ENCODE measurements around the gene PHKG1. TPM values are rescaled to one million over a fixed set of nuclear protein-coding genes. Genes with fewer than 3 reads are reported as not detected.
A peak's percentile ranks its signal among the peaks of the same experiment; 100 is the strongest.
"Not testable (repeated sequence)": the region's sequence is repeated elsewhere in the genome, so short reads cannot be mapped to it uniquely, and the experiment has no call there.

The PHKG1 gene
- total RNA-seq, 2 experiments from 2014 or later, result 3.3 to 5.6 TPM

DNA sequence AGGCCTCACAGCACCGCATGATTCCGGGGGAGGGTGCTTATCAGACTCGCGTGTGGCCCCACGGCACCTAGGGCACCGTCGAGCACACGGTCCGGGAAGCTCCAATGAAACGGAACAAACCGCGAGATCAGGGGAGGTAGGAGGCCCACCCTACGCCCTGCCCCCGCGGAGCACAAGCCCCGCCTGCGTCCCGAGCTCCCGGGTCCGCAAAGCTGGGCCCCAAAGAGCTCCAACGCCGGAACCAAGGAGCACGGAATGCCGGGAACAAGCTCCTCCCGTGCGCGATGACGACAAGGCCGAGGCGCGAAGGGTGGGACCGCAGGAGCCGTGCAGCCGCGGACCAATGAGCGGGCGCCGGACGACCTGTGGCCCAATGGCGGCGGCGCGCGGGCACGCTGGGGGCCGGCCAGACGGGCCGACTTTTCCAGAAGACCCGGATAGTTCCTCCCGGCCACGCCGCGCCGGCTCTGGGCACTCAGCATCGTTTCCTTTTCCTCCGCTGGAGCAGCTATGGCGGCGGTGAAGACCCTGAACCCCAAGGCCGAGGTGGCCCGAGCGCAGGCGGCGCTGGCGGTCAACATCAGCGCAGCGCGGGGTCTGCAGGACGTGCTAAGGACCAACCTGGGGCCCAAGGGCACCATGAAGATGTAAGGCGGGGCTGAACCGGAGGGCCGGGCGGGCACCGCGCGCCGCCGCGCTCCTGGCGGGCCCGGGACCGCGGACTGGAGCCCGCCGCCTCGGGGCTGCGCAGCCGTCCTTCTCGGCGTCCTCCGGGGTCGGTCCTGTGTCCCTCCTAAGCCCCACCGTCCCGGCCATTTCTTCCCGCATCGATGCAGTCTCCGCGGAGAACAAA lies 41.2 kb downstream of the PHKG1 start, which contains the start of the genes CCT6A and PSPH:
Gene CCT6A (plus strand): TSS at position 427 of the 853 bp plus-strand sequence. CDS start 84 bp downstream, at position 511.
Gene PSPH (minus strand): TSS at position 106 of the 853 bp plus-strand sequence. CDS start 30,232 bp downstream, outside the sequence.
- POLR2A ChIA-PET, result interaction anchor here (0.8 to 2.1 kb wide), 14 partner anchors 8 to 551 kb away, joined by 3 to 46 read pairs (median 5); partner anchors contain the start of genes CHCHD2 and SUMF2
- no TSS peak for BruUV-seq (replicated peaks)
- Histone ChIP-seq H3K36me3 (ENCODE audit: insufficient read depth, low read length) (peaks cover 47% of the 10 kb centered on the region), H3K9me2 (ENCODE audit: insufficient read depth, low read length) (no peaks in the 10 kb centered on the region), H2AFZ (ENCODE audit: low read length) (peak within 1 kb of the TSS; percentile 18; the same call in 1 of the 2 replicates), H3K4me3 (ENCODE audit: low read depth, low read length, poor library complexity, severe bottlenecking) (peak within 1 kb of the TSS; percentile 100), H3K79me2 (ENCODE audit: insufficient read depth, low read depth, low read length) (peaks cover 82% of the 10 kb centered on the region), H3K4me2 (ENCODE audit: low read length) (peak within 1 kb of the TSS; percentile 88), H4K20me1 (ENCODE audit: insufficient read depth, low read length) (peaks cover 34% of the 10 kb centered on the region; the same call in 1 of the 2 replicates), H3K27ac (ENCODE audit: low read depth, low read length, poor library complexity, severe bottlenecking) (peak within 1 kb of the TSS; percentile 66), H3K4me1 (ENCODE audit: insufficient read depth, low read length, poor library complexity, severe bottlenecking) (peaks cover 58% of the 10 kb centered on the region), H3K9me3 (ENCODE audit: low read length) (no peaks in the 10 kb centered on the region)
- intact Hi-C loops (cut with micrococcal nuclease; ENCODE audit: unreplicated experiment), result loop anchor here (1.0 to 5.0 kb wide), 6 partner anchors 13 to 519 kb away; partner anchors contain the start of genes CHCHD2, NIPSNAP2 and SUMF2
- DNase-seq (ENCODE audit: low spot score), result peak; percentile 97
- CTCF ChIA-PET (ENCODE audit: unreplicated experiment), result interaction anchor here (0.5 kb wide), 1 partner anchor 23 kb away, joined by 3 read pairs; no protein-coding TSS in a partner anchor
- no peak for TF ChIP-seq EZH2phosphoT487 (IDR thresholded peaks at IDR 0.05; ENCODE audit: borderline replicate concordance, low read depth, low read length)
- TF ChIP-seq, protein P1, sequence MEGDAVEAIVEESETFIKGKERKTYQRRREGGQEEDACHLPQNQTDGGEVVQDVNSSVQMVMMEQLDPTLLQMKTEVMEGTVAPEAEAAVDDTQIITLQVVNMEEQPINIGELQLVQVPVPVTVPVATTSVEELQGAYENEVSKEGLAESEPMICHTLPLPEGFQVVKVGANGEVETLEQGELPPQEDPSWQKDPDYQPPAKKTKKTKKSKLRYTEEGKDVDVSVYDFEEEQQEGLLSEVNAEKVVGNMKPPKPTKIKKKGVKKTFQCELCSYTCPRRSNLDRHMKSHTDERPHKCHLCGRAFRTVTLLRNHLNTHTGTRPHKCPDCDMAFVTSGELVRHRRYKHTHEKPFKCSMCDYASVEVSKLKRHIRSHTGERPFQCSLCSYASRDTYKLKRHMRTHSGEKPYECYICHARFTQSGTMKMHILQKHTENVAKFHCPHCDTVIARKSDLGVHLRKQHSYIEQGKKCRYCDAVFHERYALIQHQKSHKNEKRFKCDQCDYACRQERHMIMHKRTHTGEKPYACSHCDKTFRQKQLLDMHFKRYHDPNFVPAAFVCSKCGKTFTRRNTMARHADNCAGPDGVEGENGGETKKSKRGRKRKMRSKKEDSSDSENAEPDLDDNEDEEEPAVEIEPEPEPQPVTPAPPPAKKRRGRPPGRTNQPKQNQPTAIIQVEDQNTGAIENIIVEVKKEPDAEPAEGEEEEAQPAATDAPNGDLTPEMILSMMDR (conservative IDR thresholded peaks at IDR 0.05; ENCODE audit: low read length), result no peak

DNA sequence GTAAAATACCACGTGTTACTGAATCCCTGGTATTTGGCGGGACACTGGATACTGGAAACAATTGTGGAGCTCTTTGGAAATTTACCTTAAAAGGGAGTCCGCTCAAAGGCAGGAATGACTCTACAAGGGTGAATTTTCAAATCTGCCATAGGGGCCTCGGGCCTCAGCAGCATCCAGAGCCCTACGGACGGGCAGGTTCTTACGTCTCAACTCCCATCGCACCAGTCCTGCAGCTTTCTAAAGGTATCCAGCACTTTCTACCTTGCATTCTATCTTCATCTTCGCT lies 41.8 kb downstream of the PHKG1 start:
- intact Hi-C loops (cut with micrococcal nuclease; ENCODE audit: unreplicated experiment), result loop anchor here (1.0 to 5.0 kb wide), 6 partner anchors 13 to 519 kb away; partner anchors contain the start of genes CHCHD2, NIPSNAP2 and SUMF2
- CTCF ChIA-PET (ENCODE audit: unreplicated experiment), result no interaction called here

DNA sequence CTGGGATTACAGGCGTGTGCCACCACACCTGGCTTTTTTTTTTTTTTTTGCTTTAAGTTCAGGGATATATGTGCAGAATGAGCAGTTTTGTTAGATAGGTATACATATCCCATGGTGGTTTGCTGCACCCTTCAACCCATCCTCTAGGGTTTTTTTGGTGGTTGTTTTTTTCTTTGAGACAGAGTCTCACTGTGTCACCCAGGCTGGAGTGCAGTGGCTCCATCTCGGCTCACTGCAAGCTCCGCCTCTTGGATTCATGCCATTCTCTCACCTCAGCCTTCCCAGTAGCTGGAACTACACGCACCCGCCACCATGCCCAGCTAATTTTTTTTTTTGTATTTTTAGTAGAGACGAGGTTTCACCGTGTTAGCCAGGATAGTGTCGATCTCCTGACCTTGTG lies 44.0 kb downstream of the PHKG1 start:
- H3K9me3 ChIP-seq (ENCODE audit: low read length); BruUV-seq (replicated peaks); POLR2A ChIA-PET; H3K27ac ChIP-seq (ENCODE audit: low read depth, low read length, poor library complexity, severe bottlenecking); CTCF ChIA-PET (ENCODE audit: unreplicated experiment); H2AFZ ChIP-seq (ENCODE audit: low read length); DNase-seq (ENCODE audit: low spot score); H3K4me3 ChIP-seq (ENCODE audit: low read depth, low read length, poor library complexity, severe bottlenecking); intact Hi-C loops (cut with micrococcal nuclease; ENCODE audit: unreplicated experiment); H3K9me2 ChIP-seq (ENCODE audit: insufficient read depth, low read length): not testable (repeated sequence)
- H3K4me1 ChIP-seq (ENCODE audit: insufficient read depth, low read length, poor library complexity, severe bottlenecking), result peaks cover 41% of the 10 kb centered on the region
- H3K36me3 ChIP-seq (ENCODE audit: insufficient read depth, low read length), result peaks cover 28% of the 10 kb centered on the region
- H4K20me1 ChIP-seq (ENCODE audit: insufficient read depth, low read length), result peaks cover 16% of the 10 kb centered on the region; the same call in 1 of the 2 replicates
- H3K79me2 ChIP-seq (ENCODE audit: insufficient read depth, low read depth, low read length), result peaks cover 56% of the 10 kb centered on the region
- H3K4me2 ChIP-seq (ENCODE audit: low read length), result peak overlapping the region; percentile 31; the same call in 1 of the 2 replicates

More for the DNA sequence above, 41.8 kb downstream of the PHKG1 start:
- Histone ChIP-seq H3K4me2 (ENCODE audit: low read length) (peak overlapping the region; percentile 83), H3K4me3 (ENCODE audit: low read depth, low read length, poor library complexity, severe bottlenecking) (peak overlapping the region; percentile 100), H4K20me1 (ENCODE audit: insufficient read depth, low read length) (peaks cover 31% of the 10 kb centered on the region; the same call in 1 of the 2 replicates), H3K27ac (ENCODE audit: low read depth, low read length, poor library complexity, severe bottlenecking) (peak overlapping the region; percentile 66), H3K9me3 (ENCODE audit: low read length) (no peaks in the 10 kb centered on the region), H3K36me3 (ENCODE audit: insufficient read depth, low read length) (peaks cover 41% of the 10 kb centered on the region), H2AFZ (ENCODE audit: low read length) (peak overlapping the region; percentile 18; the same call in 1 of the 2 replicates), H3K79me2 (ENCODE audit: insufficient read depth, low read depth, low read length) (peaks cover 77% of the 10 kb centered on the region), H3K9me2 (ENCODE audit: insufficient read depth, low read length) (no peaks in the 10 kb centered on the region), H3K4me1 (ENCODE audit: insufficient read depth, low read length, poor library complexity, severe bottlenecking) (peaks cover 58% of the 10 kb centered on the region)
- BruUV-seq (replicated peaks), result TSS peak; percentile 94
- POLR2A ChIA-PET, result interaction anchor here (0.7 to 2.1 kb wide), 15 partner anchors 8 to 550 kb away, joined by 3 to 46 read pairs (median 5); partner anchors contain the start of genes CHCHD2 and SUMF2
- no peak for DNase-seq (ENCODE audit: low spot score)
- TF ChIP-seq, protein P1 (conservative IDR thresholded peaks at IDR 0.05; ENCODE audit: low read length), result no peak
- TF ChIP-seq EZH2phosphoT487 (IDR thresholded peaks at IDR 0.05; ENCODE audit: borderline replicate concordance, low read depth, low read length), result no peak
